GM18507 (cell line): Measurements from ENCODE around the gene IL1RAPL1.

Experiments
- DNase-seq: peaks from one replicate; pipeline ENCODE4 v3.0.0; 2011; ENCODE audit warnings: low read depth; ENCODE audit not compliant: insufficient read length; ENCODE audit errors: extremely low spot score
- FAIRE-seq: peaks from 2 replicates; lab custom pipeline; 2011; peaks lifted over from hg19 to GRCh38; lab: Jason Lieb, UNC

IL1RAPL1 gene

DNA sequence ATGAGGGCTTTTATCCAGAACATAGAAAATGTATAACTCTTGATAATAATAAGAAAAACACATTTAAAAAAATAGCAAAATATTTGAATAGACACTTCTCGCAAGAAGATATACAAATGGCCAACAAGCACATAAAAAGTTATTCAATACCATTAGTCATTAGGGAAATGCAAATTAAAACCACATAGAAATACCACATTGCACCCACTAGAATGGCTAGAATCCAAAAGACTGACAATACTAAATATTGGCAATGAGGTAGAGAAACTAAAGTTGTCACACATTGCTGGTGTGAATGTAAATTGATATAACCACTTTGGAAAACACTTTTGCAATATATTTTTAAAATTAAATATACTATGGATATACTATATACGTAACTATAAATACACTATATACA lies 873.8 kb downstream of the IL1RAPL1 start:
- DNase-seq (no peak), FAIRE-seq (no peak)

GRCh38 chrX:29466456-29466855 lies 879.2 kb downstream of the IL1RAPL1 start:
- FAIRE-seq (no peak), DNase-seq (no peak)

DNA sequence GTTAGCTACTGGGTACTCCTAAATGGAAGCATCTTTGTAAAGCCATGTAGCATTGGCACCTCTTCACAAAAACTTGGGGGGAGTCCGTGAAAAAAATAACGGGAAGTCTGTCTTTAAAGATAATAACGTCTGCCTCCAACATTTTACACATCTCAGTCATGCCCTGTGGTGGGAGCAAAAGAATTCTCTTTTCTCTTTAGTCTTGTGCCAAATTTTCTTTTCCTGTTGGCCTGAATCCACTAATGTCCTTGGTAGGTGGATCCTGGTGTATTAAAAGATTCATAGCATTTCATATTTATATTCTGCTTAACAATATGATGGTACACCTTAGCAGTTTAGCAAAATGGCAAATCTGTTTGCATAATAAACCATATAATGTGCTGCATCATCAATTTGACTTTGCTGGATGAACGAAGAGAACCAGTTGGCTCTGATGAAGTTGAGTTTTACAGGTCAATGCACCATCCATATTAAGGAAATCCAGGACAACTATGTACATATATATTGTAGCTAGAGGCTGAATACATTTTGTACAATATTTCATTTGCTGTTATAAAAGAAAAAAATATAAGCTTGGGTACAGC lies 881.8 kb downstream of the IL1RAPL1 start:
- FAIRE-seq (no peak), DNase-seq (no peak)

DNA sequence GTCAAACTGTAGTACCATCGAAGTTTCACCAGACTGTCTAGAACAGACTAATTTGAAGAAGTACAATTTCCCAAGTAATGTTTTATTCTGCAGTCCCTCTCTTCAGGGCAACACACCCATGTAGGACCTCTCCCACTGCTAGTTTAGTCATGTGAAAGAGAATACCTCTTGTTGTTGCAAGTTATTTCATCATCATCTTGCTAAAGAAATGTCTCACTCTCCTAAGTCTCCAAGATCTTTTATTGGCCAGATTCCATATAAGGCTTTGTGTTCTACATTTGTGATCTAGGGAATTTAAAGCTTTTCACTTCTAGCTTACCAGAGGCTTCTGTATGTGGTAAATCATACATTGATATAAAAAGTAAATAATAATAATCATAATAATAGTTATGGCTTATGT lies 882.8 kb downstream of the IL1RAPL1 start:
- no peak for FAIRE-seq
- DNase-seq = no peak

- DNase-seq (no peak), FAIRE-seq (no peak)
These were observed 884.6 kb downstream of the IL1RAPL1 start for GRCh38 chrX:29471829-29472228.

DNA sequence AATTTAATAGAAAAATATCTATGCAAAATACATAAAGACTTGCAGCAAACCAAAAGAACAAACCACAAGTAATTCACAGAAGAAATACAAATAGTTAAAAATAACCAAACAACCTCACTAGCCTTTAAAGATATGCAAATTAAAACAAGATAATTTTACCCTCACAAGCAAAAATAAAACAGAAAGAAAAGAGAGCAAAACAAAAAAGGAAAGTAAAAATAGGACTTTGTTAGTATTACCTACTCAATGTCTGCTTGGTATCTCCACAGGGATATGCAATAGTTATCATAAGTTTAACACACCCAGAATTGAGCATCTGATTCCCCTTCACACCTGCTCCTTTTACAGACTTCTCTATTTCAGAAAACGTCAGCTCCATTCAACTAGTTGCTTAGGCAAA lies 890.6 kb downstream of the IL1RAPL1 start:
- DNase-seq = no peak
- FAIRE-seq = peak; percentile 84

GRCh38 chrX:29478336-29479069 lies 891.3 kb downstream of the IL1RAPL1 start:
- DNase-seq (peak; percentile 0), FAIRE-seq (peak; percentile 85)

GRCh38 chrX:29487214-29487613 lies 900.0 kb downstream of the IL1RAPL1 start:
- FAIRE-seq (no peak), DNase-seq (no peak)

DNA sequence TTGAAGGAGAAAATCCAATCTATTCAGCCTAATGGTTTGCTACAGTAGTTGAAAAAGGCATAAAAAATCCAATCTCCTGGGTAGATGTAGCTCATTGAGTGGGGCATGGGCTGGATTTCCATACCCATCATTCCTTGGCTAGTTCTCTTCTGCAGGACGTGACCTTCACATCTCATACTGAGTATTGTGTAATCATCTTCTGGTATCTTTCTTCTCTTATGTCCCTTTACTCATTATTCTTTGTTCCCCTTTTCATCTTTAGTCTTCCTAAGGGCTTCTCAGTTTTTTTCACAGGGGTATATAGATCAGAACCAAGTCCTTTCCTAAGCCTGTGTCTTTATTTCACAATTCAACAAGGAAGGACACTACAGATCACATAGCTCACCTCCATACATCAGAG lies 900.5 kb downstream of the IL1RAPL1 start:
- DNase-seq = no peak
- no peak for FAIRE-seq

GRCh38 chrX:29488919-29489318 lies 901.7 kb downstream of the IL1RAPL1 start:
- FAIRE-seq (no peak), DNase-seq (no peak)

GRCh38 chrX:29490606-29491005 lies 903.4 kb downstream of the IL1RAPL1 start:
- DNase-seq = no peak
- FAIRE-seq = no peak

DNA sequence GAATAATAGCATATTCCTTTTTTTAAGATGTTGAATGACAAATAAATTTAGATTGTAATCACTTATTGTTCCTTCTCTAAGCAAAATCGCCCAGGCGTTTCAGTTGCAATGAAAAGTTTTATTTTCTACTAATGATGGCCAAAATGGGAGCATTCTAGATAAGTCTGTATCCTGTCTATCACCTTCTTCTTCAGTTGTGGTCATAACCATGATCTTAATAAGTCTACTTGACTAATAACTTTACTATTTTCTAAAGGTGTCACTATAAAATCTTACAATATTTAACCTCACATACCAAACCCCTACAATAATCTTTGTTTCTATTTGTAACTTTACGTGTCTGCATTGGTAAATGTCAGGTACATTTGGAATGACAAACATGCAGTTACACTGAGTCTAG lies 904.4 kb downstream of the IL1RAPL1 start:
- FAIRE-seq = peak; percentile 52
- no peak for DNase-seq

GRCh38 chrX:29496636-29497180 lies 909.5 kb downstream of the IL1RAPL1 start:
- FAIRE-seq (no peak), DNase-seq (no peak)

- DNase-seq (no peak), FAIRE-seq (no peak)
These were observed 919.5 kb downstream of the IL1RAPL1 start for GRCh38 chrX:29506729-29507128.

GRCh38 chrX:29518100-29518499 lies 930.9 kb downstream of the IL1RAPL1 start:
- FAIRE-seq = no peak
- no peak for DNase-seq

DNA sequence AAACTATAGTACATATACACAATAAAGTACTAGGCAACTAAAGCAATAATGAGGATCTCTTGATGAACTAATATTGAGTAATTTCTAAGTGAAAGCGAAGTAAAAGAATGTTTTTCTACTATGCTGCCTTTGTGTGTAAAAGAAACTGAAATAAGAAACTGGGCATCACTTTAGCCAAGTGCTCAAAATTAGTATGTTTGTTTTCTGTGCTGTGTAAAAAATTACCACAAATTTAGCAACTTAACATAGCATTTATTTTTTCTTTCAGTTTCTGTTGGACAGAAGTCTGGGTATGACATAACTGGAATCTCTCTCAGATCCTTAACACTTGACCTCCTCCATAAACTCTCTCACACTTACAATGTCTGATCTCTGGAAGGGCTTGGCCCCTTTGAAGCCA lies 941.0 kb downstream of the IL1RAPL1 start:
- DNase-seq = no peak
- peak; percentile 82 for FAIRE-seq

DNA sequence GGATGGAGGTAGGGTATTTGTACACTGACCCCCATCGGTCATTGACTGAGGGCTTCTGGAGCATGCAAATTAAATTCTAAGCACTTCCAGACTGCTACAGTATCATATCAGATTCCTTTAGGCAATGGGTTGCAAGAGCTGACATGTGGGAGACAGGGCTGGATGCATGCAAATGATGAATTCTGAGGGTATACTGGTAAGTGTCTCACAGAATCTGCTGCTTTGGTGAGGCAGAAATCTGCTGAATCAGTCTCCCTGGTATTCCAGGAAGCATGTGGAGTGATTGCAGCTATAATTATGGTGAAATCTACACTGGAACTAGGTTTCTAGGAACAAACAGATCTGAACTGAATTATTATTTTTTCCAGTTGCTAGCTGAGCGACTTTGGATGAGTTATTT lies 943.3 kb downstream of the IL1RAPL1 start:
- no peak for DNase-seq
- FAIRE-seq = no peak

DNA sequence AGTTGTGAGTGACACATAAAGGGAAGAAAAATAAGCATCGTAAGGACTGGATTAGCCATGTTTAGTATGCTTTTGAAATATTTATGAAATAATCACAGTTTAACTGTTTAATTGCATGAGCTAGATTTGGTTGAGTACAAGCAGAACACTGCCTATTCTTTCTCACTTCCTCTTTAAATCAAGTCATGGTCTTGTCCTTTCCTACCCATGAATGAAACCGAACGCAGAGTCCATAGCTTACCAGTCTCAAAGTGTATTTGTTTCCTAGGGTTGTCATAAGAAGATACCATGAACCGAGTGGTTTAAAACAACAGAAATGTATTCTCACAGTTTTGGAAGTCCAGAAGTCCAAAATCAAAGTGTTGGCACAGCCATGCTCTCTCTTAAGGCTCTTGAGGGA lies 944.1 kb downstream of the IL1RAPL1 start:
- FAIRE-seq (peak; percentile 79), DNase-seq (no peak)

DNA sequence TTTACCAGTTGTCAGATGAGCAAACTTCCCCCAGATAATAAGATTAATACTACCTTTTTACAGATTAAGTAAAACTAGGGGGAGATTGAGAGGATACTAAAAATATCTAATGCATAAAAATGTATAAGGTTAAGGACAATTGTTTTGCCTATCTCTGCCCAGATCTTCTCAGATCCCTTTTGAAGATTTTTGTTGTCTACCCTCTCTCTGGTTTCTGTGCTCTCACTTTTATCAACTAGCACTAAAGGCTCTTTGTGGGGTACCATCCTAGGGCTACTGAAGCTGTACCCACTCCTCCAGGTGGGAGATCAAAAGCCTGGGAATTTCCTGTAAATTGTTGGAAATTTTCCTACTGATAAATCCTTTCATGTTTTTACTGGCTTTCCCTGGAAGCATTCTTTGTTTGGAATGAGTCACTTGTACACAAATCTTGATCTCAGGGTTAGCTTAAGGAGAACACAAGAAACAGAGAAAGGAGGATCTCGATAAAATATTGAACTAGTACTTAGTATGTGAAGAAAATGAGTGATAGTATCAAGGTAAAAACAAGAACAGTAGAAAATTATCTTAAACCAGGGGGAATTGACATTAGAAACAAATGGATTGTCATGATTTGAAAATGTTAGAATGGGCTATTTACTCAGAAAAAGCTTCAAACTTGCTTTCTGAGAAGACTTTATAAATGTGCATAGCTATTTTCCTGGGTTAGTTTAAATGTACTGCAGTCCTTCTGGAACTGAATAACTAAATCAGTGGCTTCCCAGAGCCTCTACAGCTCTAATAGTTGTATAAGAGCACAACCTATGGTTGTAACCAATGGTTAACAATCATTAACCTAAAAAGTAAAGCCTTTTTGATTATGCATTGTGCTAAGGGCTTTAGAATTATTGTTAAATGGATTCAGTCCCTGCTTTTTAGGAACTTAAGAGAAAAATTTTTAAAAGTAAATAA lies 948.2 kb downstream of the IL1RAPL1 start:
- DNase-seq (no peak), FAIRE-seq (peak; percentile 46)

- FAIRE-seq (peak; percentile 15), DNase-seq (no peak)
These were observed 953.8 kb downstream of the IL1RAPL1 start for GRCh38 chrX:29541038-29541437.
